Right cardiac atrium (tissue), 5 donors: ENCODE results near the gene CALN1. TPM values are rescaled to one million over a fixed set of nuclear protein-coding genes. Genes with fewer than 3 reads are reported as not detected.
A peak's percentile ranks its signal among the peaks of the same experiment; 100 is the strongest.

ENCODE experiments used
- ATAC-seq, 2 donors: fragments of 200-7000 bp; cut with Tn5 transposase; one replicate each; pipeline versions ENCODE4 v1.8.0 to v1.9.1; 2020; ENCODE audit warnings: moderate library complexity in 2 of 2, mild to moderate bottlenecking in 1 of 2
- DNase-seq, 3 donors: peaks; one replicate each; pipeline ENCODE4 v3.0.0-alpha.2; 2020
- H3K27ac ChIP-seq: one replicate; pipeline ENCODE4 v1.5.1; 2013; ENCODE audit warnings: mild to moderate bottlenecking, low read length, control low read depth, moderate library complexity
- H3K27me3 ChIP-seq: one replicate; pipeline ENCODE4 v1.6.1; 2013; ENCODE audit not compliant: control insufficient read depth, insufficient read depth
- H3K4me1 ChIP-seq: one replicate; pipeline ENCODE4 v1.6.1; 2013; ENCODE audit warnings: low read length; ENCODE audit not compliant: control insufficient read depth, insufficient read depth
- H3K4me3 ChIP-seq: one replicate; pipeline ENCODE4 v1.5.1; 2013; ENCODE audit warnings: low read length, control low read depth
- H3K9me3 ChIP-seq: one replicate; pipeline ENCODE4 v1.6.1; 2013; ENCODE audit warnings: low read length; ENCODE audit not compliant: control insufficient read depth
- WGBS: extraction: QIAGEN DNeasy Blood & Tissue Kit; methylation state at CpG from one replicate; pipeline ENCODE4 v1.1.7; 2013; 5-methylcytosine and 5-hydroxymethylcytosine counted together
- intact Hi-C, 4 donors: fragments of 100-400 bp; cut with DNase I; formaldehyde crosslinking; loops; one replicate each; pipeline versions ENCODE4 v1.11.0 to v1.14.0; 2022 to 2023
- polyA plus RNA-seq: library from polyadenylated mRNA; stranded (reverse); fragments of 200-250 nt; gene quantifications from one replicate; pipeline ENCODE4 v1.2.3, GENCODE V29; 2013
- total RNA-seq, 4 donors: library from RNA; stranded (reverse); fragmentation: NEBNext Ultra II Directional; extraction: Animal tissue kit (Norgen Biotek cat#: 25700); gene quantifications; one replicate each; pipeline ENCODE4 v1.2.1, GENCODE V29; 2021
- donor health status: healthy with polysubstance abuse.
- donor health status: DM: no; HTN: yes; CAD: no.
- donor health status: DM: no; HTN: no; CAD: no.
- donor health status: DM: no; HTN: yes; CAD: no; lungs with severe emphysema.
- donor health status: DM: yes; HTN: yes; CAD: no.

CALN1 gene
- total and polyA plus RNA-seq, 5 donors = not detected

- Histone ChIP-seq H3K27me3 (no peaks in the 10 kb centered on the region), H3K9me3 (no peaks in the 10 kb centered on the region), H3K27ac (no peak overlapping the region), H3K4me3 (no peak overlapping the region), H3K4me1 (no peaks in the 10 kb centered on the region)
- WGBS = 68% methylated on average over 1 of the region's 1 CpG
- DNase-seq = no peak
- no peak for ATAC-seq
- intact Hi-C loops = no loop called here
These were observed 285.0 kb downstream of the CALN1 start for GRCh38 chr7:72127136-72127535.

- H3K27ac ChIP-seq = no peak overlapping the region
- DNase-seq (no peak), ATAC-seq (no peak)
- intact Hi-C loops = no loop called here
- H3K27me3 ChIP-seq = no peaks in the 10 kb centered on the region
- WGBS = 57% methylated on average over 5 of the region's 5 CpGs
- no peak overlapping the region for H3K4me3 ChIP-seq
- H3K4me1 ChIP-seq = no peaks in the 10 kb centered on the region
- H3K9me3 ChIP-seq = no peaks in the 10 kb centered on the region
These were observed 288.2 kb downstream of the CALN1 start for GRCh38 chr7:72123913-72124312.

- Histone ChIP-seq H3K27ac (no peak overlapping the region), H3K27me3 (no peaks in the 10 kb centered on the region), H3K4me3 (no peak overlapping the region), H3K9me3 (no peaks in the 10 kb centered on the region), H3K4me1 (no peaks in the 10 kb centered on the region)
- 72% methylated on average over 3 of the region's 3 CpGs for WGBS
- DNase-seq (no peak), ATAC-seq (no peak)
- intact Hi-C loops = no loop called here
These were observed 293.8 kb downstream of the CALN1 start for GRCh38 chr7:72118366-72118765.

- Histone ChIP-seq H3K4me3 (no peak overlapping the region), H3K9me3 (no peaks in the 10 kb centered on the region), H3K4me1 (no peaks in the 10 kb centered on the region), H3K27me3 (no peaks in the 10 kb centered on the region), H3K27ac (no peak overlapping the region)
- 72% methylated on average over 2 of the region's 2 CpGs for WGBS
- intact Hi-C loops = no loop called here
- no peak for DNase-seq
- ATAC-seq = no peak
These were observed 298.0 kb downstream of the CALN1 start for GRCh38 chr7:72114129-72114528.

GRCh38 chr7:72112992-72113391 is 299.1 kb downstream of the CALN1 start:
- H3K4me3 ChIP-seq = no peak overlapping the region
- ATAC-seq (no peak), DNase-seq (no peak)
- H3K9me3 ChIP-seq = no peaks in the 10 kb centered on the region
- H3K27ac ChIP-seq = no peak overlapping the region
- H3K27me3 ChIP-seq = no peaks in the 10 kb centered on the region
- no peaks in the 10 kb centered on the region for H3K4me1 ChIP-seq
- intact Hi-C loops = no loop called here
- 69% methylated on average over 5 of the region's 5 CpGs for WGBS

GRCh38 chr7:72112530-72112929 is 299.6 kb downstream of the CALN1 start:
- H3K27me3 ChIP-seq = no peaks in the 10 kb centered on the region
- intact Hi-C loops = no loop called here
- no peak overlapping the region for H3K4me3 ChIP-seq
- H3K4me1 ChIP-seq = no peaks in the 10 kb centered on the region
- WGBS = 73% methylated on average over 4 of the region's 4 CpGs
- no peaks in the 10 kb centered on the region for H3K9me3 ChIP-seq
- no peak for DNase-seq
- no peak for ATAC-seq
- no peak overlapping the region for H3K27ac ChIP-seq

- 74% methylated on average over 8 of the region's 8 CpGs for whole genome bisulfite sequencing
- Histone ChIP-seq H3K27me3 (no peaks in the 10 kb centered on the region), H3K4me1 (no peaks in the 10 kb centered on the region), H3K27ac (no peak overlapping the region), H3K4me3 (no peak overlapping the region), H3K9me3 (peaks cover 2% of the 10 kb centered on the region)
- intact Hi-C loops = no loop called here
- ATAC-seq = no peak
- DNase-seq = no peak
These were observed 301.1 kb downstream of the CALN1 start for GRCh38 chr7:72111086-72111485.

- ATAC-seq = no peak
- 93% methylated on average over 8 of the region's 8 CpGs for WGBS
- no peaks in the 10 kb centered on the region for H3K27me3 ChIP-seq
These were observed 302.6 kb downstream of the CALN1 start for GRCh38 chr7:72109566-72109965.

GRCh38 chr7:72106405-72106804 is 305.7 kb downstream of the CALN1 start:
- H3K27me3 ChIP-seq = no peaks in the 10 kb centered on the region
- no peaks in the 10 kb centered on the region for H3K4me1 ChIP-seq
- no peak overlapping the region for H3K27ac ChIP-seq
- peaks cover 2% of the 10 kb centered on the region for H3K9me3 ChIP-seq
- intact Hi-C loops = no loop called here
- no peak overlapping the region for H3K4me3 ChIP-seq
- DNase-seq (no peak), ATAC-seq (no peak)
- WGBS = 71% methylated on average over 1 of the region's 1 CpG

More at GRCh38 chr7:72109566-72109965, 302.6 kb downstream of the CALN1 start:
- Histone ChIP-seq H3K4me3 (no peak overlapping the region), H3K4me1 (no peaks in the 10 kb centered on the region), H3K27ac (no peak overlapping the region), H3K9me3 (peaks cover 2% of the 10 kb centered on the region)
- peak in 1 of 3 donors; percentile 31 for DNase-seq
- intact Hi-C loops = no loop called here

- DNase-seq = no peak
- Histone ChIP-seq H3K4me3 (no peak overlapping the region), H3K4me1 (peaks cover 3% of the 10 kb centered on the region), H3K27ac (no peak overlapping the region), H3K27me3 (no peaks in the 10 kb centered on the region), H3K9me3 (no peaks in the 10 kb centered on the region)
- intact Hi-C loops = no loop called here
- WGBS = 60% methylated on average over 6 of the region's 6 CpGs
- no peak for ATAC-seq
These were observed 310.7 kb downstream of the CALN1 start for GRCh38 chr7:72101444-72101843.

- Histone ChIP-seq H3K9me3 (no peaks in the 10 kb centered on the region), H3K27ac (no peak overlapping the region), H3K4me3 (no peak overlapping the region), H3K4me1 (peaks cover 3% of the 10 kb centered on the region), H3K27me3 (no peaks in the 10 kb centered on the region)
- ATAC-seq = no peak
- intact Hi-C loops = no loop called here
- DNase-seq = no peak
- 58% methylated on average over 6 of the region's 6 CpGs for WGBS
These were observed 312.4 kb downstream of the CALN1 start for GRCh38 chr7:72099784-72100183.

- Histone ChIP-seq H3K27me3 (no peaks in the 10 kb centered on the region), H3K27ac (no peak overlapping the region), H3K4me3 (no peak overlapping the region), H3K4me1 (peaks cover 3% of the 10 kb centered on the region), H3K9me3 (no peaks in the 10 kb centered on the region)
- ATAC-seq = no peak
- 64% methylated on average over 16 of the region's 16 CpGs for WGBS
- intact Hi-C loops = no loop called here
- peak in 1 of 3 donors; percentile 21 for DNase-seq
These were observed 313.1 kb downstream of the CALN1 start for GRCh38 chr7:72098807-72099580.
